Activated naive CD4-positive, alpha-beta T cell treated with anti-CD3 and anti-CD28 coated beads for 36 hours (primary cell): ENCODE data around the gene CCSER1. TPM values are rescaled to one million over a fixed set of nuclear protein-coding genes. Genes with fewer than 3 reads are reported as not detected.
"Not testable (repeated sequence)": the region's sequence is repeated elsewhere in the genome, so short reads cannot be mapped to it uniquely, and the experiment has no call there.

Experiments used
- CTCF ChIA-PET: fragments of 350-600 bp; sonication (Branson Sonifier 250); formaldehyde crosslinking; loops from one replicate; lab custom pipeline; 2021; ENCODE audit warnings: antibody characterized with exemption; lab: Charles Lee
- DNase-seq: peaks from one replicate; pipeline ENCODE4 v3.0.0-alpha.2; 2020
- H3K27ac Mint-ChIP-seq: one replicate; pipeline ENCODE4 v1.8.0; 2021; ENCODE audit warnings: mild to moderate bottlenecking, mixed read lengths
- H3K27me3 Mint-ChIP-seq: one replicate; pipeline ENCODE4 v1.8.0; 2021; ENCODE audit warnings: low read depth, mixed read lengths
- H3K36me3 Mint-ChIP-seq: one replicate; pipeline ENCODE4 v1.8.0; 2021; ENCODE audit warnings: low read depth, mixed read lengths
- H3K4me1 Mint-ChIP-seq: one replicate; pipeline ENCODE4 v1.8.0; 2021; ENCODE audit warnings: low read depth, mixed read lengths
- H3K4me3 Mint-ChIP-seq: one replicate; pipeline ENCODE4 v1.8.0; 2021; ENCODE audit warnings: mild to moderate bottlenecking, moderate library complexity, mixed read lengths
- H3K9me3 Mint-ChIP-seq: one replicate; pipeline ENCODE4 v1.8.0; 2021; ENCODE audit warnings: mixed read lengths
- intact Hi-C: fragments of 100-400 bp; cut with micrococcal nuclease; formaldehyde crosslinking; loops from one replicate; pipeline ENCODE4 v1.15.1; 2023
- total RNA-seq, 2 experiments: library from RNA; stranded (reverse); gene quantifications; one replicate each; pipeline ENCODE4 v1.2.3, GENCODE V29; 2021

Gene CCSER1
- total RNA-seq, 2 experiments from 2014 or later, result not detected

DNA sequence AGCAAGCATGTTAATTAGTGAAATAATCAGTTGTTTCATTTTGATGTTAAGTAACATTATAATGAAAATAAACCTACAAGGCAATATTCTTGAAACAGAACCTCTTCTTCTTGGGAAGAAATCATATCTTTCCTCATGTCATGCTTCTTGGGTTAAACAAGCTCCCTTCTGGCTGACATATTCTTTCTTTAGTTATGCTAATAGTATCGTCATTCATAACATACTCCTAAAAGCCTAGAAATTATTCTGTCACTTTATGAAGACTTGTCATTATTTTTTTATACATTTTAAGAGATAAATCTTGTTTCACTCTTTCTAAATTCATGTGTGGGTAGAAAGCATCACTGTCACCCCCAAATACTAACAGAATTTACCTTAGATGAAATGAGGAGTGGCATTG, 1129.6 kb downstream of the CCSER1 start:
- CTCF ChIA-PET, result no interaction called here
- Mint-ChIP-seq H3K27me3 (no peaks in the 10 kb centered on the region), H3K27ac (no peak overlapping the region), H3K9me3 (peaks cover 3% of the 10 kb centered on the region), H3K36me3 (no peaks in the 10 kb centered on the region), H3K4me1 (no peaks in the 10 kb centered on the region), H3K4me3 (no peak overlapping the region)
- no peak for DNase-seq
- intact Hi-C loops, result no loop called here

DNA sequence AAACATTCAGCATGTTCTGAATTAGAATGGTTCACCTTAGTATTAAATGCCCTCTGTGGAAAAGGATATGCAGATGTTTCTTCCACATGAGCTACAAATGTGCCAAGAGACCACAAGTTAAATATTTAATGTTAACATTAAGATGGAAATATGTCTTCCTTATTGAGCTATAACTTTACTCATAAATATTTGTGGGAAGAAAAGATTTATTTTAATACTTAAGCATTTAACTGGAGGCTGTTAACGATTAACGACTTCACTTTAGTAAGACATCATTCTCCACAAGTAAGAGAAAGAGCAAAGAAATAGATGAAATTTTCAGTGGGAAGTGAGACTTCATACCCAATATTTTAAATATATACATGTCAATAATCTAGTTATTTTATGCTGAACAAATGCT, 1130.5 kb downstream of the CCSER1 start:
- Mint-ChIP-seq H3K4me1 (no peaks in the 10 kb centered on the region), H3K4me3 (no peak overlapping the region), H3K27me3 (no peaks in the 10 kb centered on the region), H3K36me3 (no peaks in the 10 kb centered on the region), H3K27ac (no peak overlapping the region), H3K9me3 (peaks cover 3% of the 10 kb centered on the region)
- no peak for DNase-seq
- CTCF ChIA-PET, result interaction anchor here (1.1 kb wide), 1 partner anchor 31 kb away, joined by 3 read pairs; no protein-coding TSS in a partner anchor
- intact Hi-C loops, result no loop called here

DNA sequence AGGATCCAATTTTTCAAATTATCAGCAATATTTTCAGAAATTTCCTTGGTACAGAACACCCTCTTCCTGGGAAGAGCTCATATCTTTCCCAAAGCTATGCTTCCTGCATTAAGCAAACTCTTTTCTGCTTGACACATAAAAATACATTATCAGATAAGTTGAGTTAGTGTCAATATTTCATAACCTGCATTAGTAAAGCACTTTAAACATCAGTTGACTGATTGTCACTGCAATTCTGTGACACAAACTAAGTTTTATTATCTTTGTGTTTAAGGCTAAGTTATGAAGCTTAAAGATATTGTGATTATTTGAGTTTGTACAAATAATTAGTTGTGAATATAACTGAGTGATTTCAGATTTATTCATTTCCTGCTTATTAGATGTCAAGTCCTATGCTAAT, 1131.1 kb downstream of the CCSER1 start:
- CTCF ChIA-PET, result interaction anchor here (0.6 to 1.1 kb wide), 2 partner anchors 31 to 594 kb away, joined by 3 to 4 read pairs; no protein-coding TSS in a partner anchor
- Mint-ChIP-seq H3K9me3 (peaks cover 3% of the 10 kb centered on the region), H3K4me3 (no peak overlapping the region), H3K4me1 (no peaks in the 10 kb centered on the region), H3K36me3 (no peaks in the 10 kb centered on the region), H3K27ac (no peak overlapping the region), H3K27me3 (no peaks in the 10 kb centered on the region)
- no peak for DNase-seq
- intact Hi-C loops, result no loop called here

DNA sequence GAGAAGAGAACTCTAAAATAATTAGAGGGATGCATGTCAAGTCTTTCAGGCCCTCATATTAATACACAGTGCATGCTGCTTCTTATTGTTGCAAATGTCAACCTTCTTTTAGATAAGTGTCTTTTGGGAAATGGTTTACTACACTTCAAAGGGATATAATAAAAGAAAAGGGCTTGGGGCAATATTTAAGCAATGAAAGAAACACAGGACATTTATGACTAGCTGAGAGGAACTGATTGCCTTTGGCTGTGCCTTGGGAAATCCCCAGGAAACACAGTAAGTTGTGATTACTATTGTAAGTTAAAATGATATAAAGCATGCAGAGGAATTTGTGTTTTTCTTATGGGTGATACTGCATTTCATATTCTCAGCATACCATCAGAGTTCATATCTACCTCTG, 1140.3 kb downstream of the CCSER1 start:
- CTCF ChIA-PET, result no interaction called here
- H3K36me3 Mint-ChIP-seq, result no peaks in the 10 kb centered on the region
- intact Hi-C loops, result no loop called here
- H3K4me3 Mint-ChIP-seq, result no peak overlapping the region
- H3K27me3 Mint-ChIP-seq, result no peaks in the 10 kb centered on the region
- no peak for DNase-seq
- no peak overlapping the region for H3K27ac Mint-ChIP-seq
- no peaks in the 10 kb centered on the region for H3K4me1 Mint-ChIP-seq
- peaks cover 9% of the 10 kb centered on the region for H3K9me3 Mint-ChIP-seq

DNA sequence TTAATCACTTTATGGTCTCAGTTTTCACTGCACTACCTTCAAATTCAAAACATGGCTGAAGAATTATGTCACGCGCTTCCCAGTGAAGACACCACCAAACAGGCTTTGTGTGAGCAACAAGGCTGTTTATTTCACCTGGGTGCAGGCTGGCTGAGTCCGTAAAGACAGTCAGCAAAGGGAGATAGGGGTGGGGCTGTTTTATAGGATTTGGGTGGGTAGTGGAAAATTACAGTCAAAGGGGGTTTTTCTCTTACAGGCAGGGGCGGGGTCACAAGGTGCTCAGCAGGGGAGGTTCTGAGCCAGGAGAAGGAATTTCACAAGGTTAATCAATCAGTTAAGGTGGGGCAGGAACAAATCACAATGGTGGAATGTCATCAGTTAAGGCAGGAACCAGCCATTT, 1141.3 kb downstream of the CCSER1 start:
- intact Hi-C loops, H3K27me3 Mint-ChIP-seq, H3K36me3 Mint-ChIP-seq, H3K27ac Mint-ChIP-seq, H3K4me1 Mint-ChIP-seq, CTCF ChIA-PET, H3K4me3 Mint-ChIP-seq, DNase-seq, H3K9me3 Mint-ChIP-seq: not testable (repeated sequence)

DNA sequence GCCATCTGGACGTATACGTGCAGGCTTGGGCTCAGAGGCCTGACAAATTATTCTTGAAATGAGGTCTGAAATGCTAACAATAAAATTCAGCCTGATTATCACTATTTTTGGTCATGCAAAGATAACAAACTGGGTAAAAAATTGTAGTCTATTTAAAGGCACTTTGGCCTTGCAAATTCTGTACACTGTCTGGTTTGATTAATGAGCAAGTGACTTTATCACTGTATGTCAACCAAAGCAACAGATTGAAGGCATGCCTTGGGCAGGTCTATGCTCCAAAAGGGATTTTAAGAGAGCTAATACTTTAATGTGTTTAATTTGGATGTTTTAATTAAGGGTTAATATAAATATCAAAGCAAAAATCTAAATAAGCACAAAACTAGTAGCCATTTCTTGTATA, 1141.7 kb downstream of the CCSER1 start:
- intact Hi-C loops, result no loop called here
- H3K4me3 Mint-ChIP-seq, result no peak overlapping the region
- peaks cover 9% of the 10 kb centered on the region for H3K9me3 Mint-ChIP-seq
- H3K36me3 Mint-ChIP-seq, result no peaks in the 10 kb centered on the region
- CTCF ChIA-PET, result no interaction called here
- H3K27me3 Mint-ChIP-seq, result no peaks in the 10 kb centered on the region
- H3K27ac Mint-ChIP-seq, result no peak overlapping the region
- H3K4me1 Mint-ChIP-seq, result no peaks in the 10 kb centered on the region
- DNase-seq, result no peak

DNA sequence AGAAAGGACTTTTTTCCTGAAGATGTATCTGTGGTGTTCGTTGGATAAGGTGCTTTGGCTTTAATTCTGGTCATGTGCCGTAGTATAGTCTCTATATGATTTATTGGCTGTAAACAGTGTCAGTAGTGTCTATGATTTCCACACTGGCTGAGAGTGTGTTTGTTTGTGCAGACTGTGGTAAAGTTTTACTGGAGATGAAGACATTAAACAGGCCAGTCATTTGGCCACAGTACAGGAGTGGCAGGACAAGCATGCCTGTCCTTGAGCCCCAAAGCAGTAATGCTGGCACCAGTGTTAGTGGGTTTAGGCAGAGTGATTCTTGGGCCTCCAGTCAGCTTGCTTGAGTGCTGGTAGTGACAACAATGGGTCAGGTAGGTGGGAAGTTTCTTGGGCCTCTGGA, 1152.7 kb downstream of the CCSER1 start:
- peaks cover 10% of the 10 kb centered on the region for H3K9me3 Mint-ChIP-seq
- CTCF ChIA-PET, result no interaction called here
- intact Hi-C loops, result no loop called here
- DNase-seq, result no peak
- H3K4me1 Mint-ChIP-seq, result no peaks in the 10 kb centered on the region
- H3K36me3 Mint-ChIP-seq, result no peaks in the 10 kb centered on the region
- H3K4me3 Mint-ChIP-seq, result no peak overlapping the region
- H3K27ac Mint-ChIP-seq, result no peak overlapping the region
- H3K27me3 Mint-ChIP-seq, result no peaks in the 10 kb centered on the region

DNA sequence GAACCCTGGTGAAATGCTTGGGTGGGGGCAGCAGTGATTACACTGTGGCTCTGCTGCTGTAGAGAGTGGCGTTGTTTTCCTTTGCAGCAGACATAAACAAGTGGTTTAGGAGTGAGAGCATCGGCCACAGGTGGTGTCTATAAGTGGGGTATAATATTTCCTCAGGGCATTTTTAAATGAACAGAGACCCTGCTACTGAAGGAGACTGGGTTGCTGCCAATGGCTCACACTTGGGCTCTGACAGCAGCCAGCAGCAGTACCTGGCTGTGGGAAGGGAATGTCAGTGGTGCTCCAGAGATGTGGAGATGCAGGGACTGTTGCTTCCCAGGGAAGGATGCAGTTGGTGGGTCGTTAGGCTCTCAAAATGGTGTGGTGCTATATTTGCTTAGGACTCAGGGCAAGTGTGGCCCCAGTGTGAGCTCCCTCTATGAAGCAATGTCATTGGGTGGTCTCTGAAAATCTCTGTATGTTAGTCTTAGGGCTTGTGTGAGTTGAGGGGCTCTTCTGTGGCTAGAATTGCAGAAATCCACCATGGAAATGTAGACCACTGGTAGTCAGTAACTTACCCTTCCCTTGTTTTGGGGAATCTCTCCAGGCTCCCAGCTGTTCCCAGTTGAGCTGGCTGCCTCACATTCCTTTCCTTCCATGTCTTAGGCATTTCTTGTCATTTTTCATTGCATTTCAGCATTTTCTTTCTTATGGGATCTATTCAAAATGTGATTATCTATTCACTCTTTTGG, 1153.5 kb downstream of the CCSER1 start:
- peaks cover 10% of the 10 kb centered on the region for H3K9me3 Mint-ChIP-seq
- no peak overlapping the region for H3K4me3 Mint-ChIP-seq
- H3K27ac Mint-ChIP-seq, result no peak overlapping the region
- H3K36me3 Mint-ChIP-seq, result no peaks in the 10 kb centered on the region
- intact Hi-C loops, result no loop called here
- H3K4me1 Mint-ChIP-seq, result no peaks in the 10 kb centered on the region
- CTCF ChIA-PET, result no interaction called here
- DNase-seq, result no peak
- no peaks in the 10 kb centered on the region for H3K27me3 Mint-ChIP-seq

DNA sequence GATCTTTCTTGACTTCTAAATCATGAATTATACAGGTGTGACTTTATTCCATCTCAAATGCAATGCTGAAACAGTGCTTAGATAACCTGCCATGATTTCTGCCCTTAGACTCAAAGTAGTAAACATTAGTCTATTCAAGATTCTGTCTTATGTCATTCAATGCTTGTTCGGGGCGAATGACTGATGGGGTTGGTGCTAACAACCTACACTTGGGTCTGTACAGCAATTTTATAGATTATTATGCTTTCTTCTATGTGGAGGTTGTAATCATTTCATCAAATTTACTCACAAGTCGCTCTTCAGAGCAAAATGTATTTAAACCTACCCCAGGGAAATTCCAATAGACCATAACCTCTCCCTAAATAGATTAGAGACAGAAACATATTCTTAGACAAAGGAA, 1155.0 kb downstream of the CCSER1 start:
- CTCF ChIA-PET, result no interaction called here
- H3K4me3 Mint-ChIP-seq, result no peak overlapping the region

DNA sequence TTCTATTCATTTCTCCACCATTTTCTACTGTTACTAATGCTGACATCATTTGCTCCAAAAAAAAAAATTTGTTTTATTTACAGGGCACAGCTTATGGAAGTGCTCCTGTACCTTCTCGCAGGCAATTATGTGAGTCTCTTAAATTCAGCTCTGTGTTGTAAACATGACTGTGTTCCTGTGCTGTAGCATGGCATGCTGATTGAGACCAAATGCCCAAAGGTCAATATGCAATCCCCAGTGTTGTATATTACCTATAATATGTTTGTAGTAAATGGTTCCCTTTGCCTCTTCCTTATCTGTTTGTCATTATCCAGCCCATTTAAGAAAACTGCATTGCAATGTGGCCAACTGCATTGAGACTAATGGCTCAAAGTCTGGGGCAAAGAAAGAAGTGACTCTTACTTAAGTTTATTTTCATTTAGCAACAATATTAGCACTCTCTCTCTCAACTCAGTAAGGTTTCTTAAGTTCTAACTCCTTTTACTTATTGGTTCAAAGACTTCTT, 1156.6 kb downstream of the CCSER1 start:
- Mint-ChIP-seq H3K9me3 (peaks cover 10% of the 10 kb centered on the region), H3K4me1 (no peaks in the 10 kb centered on the region), H3K27ac (no peak overlapping the region), H3K4me3 (no peak overlapping the region), H3K27me3 (no peaks in the 10 kb centered on the region), H3K36me3 (no peaks in the 10 kb centered on the region)
- DNase-seq, result no peak
- CTCF ChIA-PET, result no interaction called here
- intact Hi-C loops, result no loop called here

More for the DNA sequence above, 1155.0 kb downstream of the CCSER1 start:
- DNase-seq, result no peak
- Mint-ChIP-seq H3K9me3 (peaks cover 9% of the 10 kb centered on the region), H3K4me1 (no peaks in the 10 kb centered on the region), H3K27ac (no peak overlapping the region), H3K27me3 (no peaks in the 10 kb centered on the region), H3K36me3 (no peaks in the 10 kb centered on the region)
- intact Hi-C loops, result no loop called here

DNA sequence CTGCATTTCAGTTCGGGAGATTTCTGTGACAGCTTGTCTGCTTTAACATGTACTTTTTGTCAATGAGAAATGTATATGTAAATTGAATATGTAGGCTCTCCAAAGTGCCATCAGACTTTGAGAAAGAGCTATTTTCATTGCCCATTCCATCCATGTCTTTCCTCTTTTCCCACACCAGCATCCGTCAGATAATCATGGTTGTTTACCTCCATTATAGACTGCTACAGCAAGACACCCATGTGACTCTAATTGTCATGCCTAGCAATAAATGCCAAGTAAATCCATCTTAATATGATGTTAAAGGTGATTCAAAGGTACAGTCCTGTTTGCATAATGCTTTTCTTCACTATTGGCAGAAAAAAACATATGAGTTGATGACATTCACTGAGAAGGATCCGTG, 1157.3 kb downstream of the CCSER1 start:
- Mint-ChIP-seq H3K4me3 (no peak overlapping the region), H3K27me3 (no peaks in the 10 kb centered on the region), H3K36me3 (no peaks in the 10 kb centered on the region), H3K4me1 (no peaks in the 10 kb centered on the region), H3K9me3 (peaks cover 9% of the 10 kb centered on the region), H3K27ac (no peak overlapping the region)
- DNase-seq, result no peak
- CTCF ChIA-PET, result no interaction called here
- intact Hi-C loops, result no loop called here

DNA sequence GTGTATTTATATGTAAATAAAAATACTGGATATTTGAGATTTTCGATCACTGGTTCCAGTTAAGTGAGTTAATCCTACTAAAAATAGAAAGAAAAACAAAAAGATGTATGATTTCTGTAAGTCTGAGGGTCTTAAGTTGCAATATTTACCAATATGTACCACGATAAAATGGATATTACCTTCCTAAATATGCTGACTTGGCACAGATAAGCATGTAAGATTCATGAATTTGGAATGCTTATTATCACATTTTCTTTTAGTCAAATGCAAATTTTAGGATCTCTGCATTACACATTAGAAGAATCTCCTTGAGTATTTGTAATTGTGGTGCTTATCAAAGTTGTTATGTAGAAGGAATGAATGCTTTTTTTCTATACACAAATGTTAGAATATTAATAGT, 1158.3 kb downstream of the CCSER1 start:
- CTCF ChIA-PET, result no interaction called here
- intact Hi-C loops, result no loop called here
- Mint-ChIP-seq H3K9me3 (peaks cover 7% of the 10 kb centered on the region), H3K27ac (no peak overlapping the region), H3K4me1 (no peaks in the 10 kb centered on the region), H3K27me3 (no peaks in the 10 kb centered on the region), H3K4me3 (no peak overlapping the region), H3K36me3 (no peaks in the 10 kb centered on the region)
- DNase-seq, result no peak

DNA sequence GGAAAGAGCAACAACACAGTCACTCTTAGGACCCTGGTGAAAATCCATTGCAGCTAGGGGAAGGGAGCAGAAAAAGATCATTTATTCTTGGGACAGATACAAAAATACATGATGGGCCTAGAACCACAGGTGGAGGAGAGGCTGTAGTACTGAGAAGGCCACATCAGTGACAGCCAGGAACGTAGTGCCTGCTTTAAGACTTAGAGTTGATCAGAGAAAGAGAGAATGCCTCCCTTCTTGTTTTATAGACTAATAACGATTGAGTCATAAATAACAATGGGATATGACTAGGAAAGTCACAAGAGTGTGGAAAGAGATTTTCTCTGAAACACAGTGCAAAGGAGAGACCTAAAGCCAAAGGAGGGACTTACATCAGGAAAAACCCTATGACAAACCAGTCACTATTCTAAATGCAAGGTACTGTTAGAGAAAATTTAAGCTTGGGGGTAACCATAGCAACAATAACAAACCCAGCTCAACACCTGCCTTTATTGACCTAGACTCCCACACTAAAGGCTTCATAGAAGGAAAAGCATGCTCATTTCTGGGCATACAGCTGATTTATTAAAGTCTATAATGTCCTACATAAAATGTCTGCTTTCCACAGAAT, 1161.6 kb downstream of the CCSER1 start:
- intact Hi-C loops, result no loop called here
- H3K4me3 Mint-ChIP-seq, result no peak overlapping the region

More for the DNA sequence above, 1161.6 kb downstream of the CCSER1 start:
- Mint-ChIP-seq H3K9me3 (peaks cover 6% of the 10 kb centered on the region), H3K4me1 (no peaks in the 10 kb centered on the region), H3K27ac (no peak overlapping the region), H3K36me3 (no peaks in the 10 kb centered on the region), H3K27me3 (no peaks in the 10 kb centered on the region)
- no peak for DNase-seq
- CTCF ChIA-PET, result no interaction called here
